ENCODE data around the gene DGKA. TPM values are rescaled to one million over a fixed set of nuclear protein-coding genes. Genes with fewer than 3 reads are reported as not detected.
A peak's percentile ranks its signal among the peaks of the same experiment; 100 is the strongest.

Gene DGKA
- total RNA-seq, 1 donor from 2014 or later: 27.0 TPM

DNA sequence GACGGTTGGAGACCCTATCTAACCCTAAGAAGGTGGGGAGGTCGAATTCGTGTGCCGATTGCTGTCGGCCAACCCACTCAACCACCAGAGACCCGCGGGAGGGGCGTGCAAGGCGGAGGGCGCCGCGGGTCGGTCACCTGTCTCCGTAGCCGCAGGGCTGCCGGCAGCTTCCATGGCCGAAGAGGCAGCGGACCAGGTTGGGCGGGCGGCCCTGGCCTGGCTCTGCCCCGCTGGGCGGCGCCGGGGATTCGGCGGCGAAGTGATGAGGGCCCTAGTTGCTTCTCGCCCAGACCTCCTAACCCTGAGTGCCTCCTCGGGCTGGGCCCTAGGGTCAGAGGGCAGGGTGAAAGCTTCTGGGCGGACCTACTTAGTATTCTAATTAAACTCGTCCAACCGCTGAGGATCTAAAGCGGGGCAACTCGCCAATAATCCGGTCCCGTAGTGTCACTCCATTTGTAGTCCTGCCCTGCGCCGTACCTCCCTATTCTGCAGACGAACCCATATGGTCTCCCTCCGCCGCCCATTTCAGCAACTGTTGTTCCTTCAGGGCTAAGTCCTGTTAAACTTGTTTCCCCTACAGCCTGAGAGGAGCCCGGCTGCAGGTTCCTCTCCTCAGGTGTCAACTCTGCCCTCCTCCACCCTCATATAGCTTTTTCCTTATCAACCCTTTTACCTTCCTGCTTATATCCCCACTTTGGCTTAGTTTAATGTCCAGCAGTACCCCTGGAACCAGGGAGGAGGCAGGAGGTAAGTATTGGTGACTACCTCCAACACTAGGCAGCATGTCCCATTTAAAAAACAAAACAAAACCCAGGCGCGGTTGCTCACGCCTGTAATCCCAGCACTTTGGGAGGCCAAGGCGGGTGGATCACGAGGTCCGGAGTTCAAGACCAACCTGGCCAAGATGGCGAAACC, 3.1 kb upstream of the DGKA start, which contains the start of gene PYM1:
TSS of gene PYM1 (minus strand) at position 307 of the 915 bp plus-strand sequence. CDS start at position 174, 133 bp downstream.
- peak within 1 kb of the TSS; percentile 94 for H3K4me3 ChIP-seq
- H3K27ac ChIP-seq: peak within 1 kb of the TSS; percentile 93
- peaks cover 41% of the 10 kb centered on the region for H3K4me1 Mint-ChIP-seq
- H3K4me1 ChIP-seq: peaks cover 9% of the 10 kb centered on the region
- H4K20me1 ChIP-seq (ENCODE audit: low read depth): peaks cover 37% of the 10 kb centered on the region
- H3K4me2 ChIP-seq: peak within 1 kb of the TSS; percentile 97
- peaks cover 51% of the 10 kb centered on the region for H3K79me2 ChIP-seq (ENCODE audit: low read depth)
- H3K9me3 ChIP-seq (ENCODE audit: low read depth): no peaks in the 10 kb centered on the region
- no peaks in the 10 kb centered on the region for H3K9me3 Mint-ChIP-seq
- peak within 1 kb of the TSS; percentile 86 for H2AFZ ChIP-seq (replicated peaks)
- H3K27ac Mint-ChIP-seq: peak within 1 kb of the TSS; percentile 95
- peaks cover 65% of the 10 kb centered on the region for H3F3A ChIP-seq (ENCODE audit: low read depth)
- TF ChIP-seq CTCF (IDR thresholded peaks at IDR 0.05) (no peak), EZH2phosphoT487 (IDR thresholded peaks at IDR 0.05) (no peak), EZH2 (IDR thresholded peaks at IDR 0.05) (no peak)
- peak; percentile 92 for DNase-seq (ENCODE audit: low spot score)
- peak within 1 kb of the TSS; percentile 86 for H3K9ac ChIP-seq
- peak within 1 kb of the TSS; percentile 99 for H3K4me3 Mint-ChIP-seq
- peaks cover 6% of the 10 kb centered on the region for H3K36me3 ChIP-seq
- peaks cover 15% of the 10 kb centered on the region for H3K27me3 Mint-ChIP-seq (ENCODE audit: insufficient read depth, low read depth)
- peaks cover 4% of the 10 kb centered on the region for H3K36me3 Mint-ChIP-seq
- peaks cover 18% of the 10 kb centered on the region for H3K27me3 ChIP-seq

- peaks cover 38% of the 10 kb centered on the region for H3K4me1 Mint-ChIP-seq
- TF ChIP-seq EZH2 (IDR thresholded peaks at IDR 0.05) (no peak), EZH2phosphoT487 (IDR thresholded peaks at IDR 0.05) (no peak), CTCF (IDR thresholded peaks at IDR 0.05) (no peak)
- peaks cover 33% of the 10 kb centered on the region for H3K27me3 ChIP-seq
- no peak overlapping the region for H3K27ac ChIP-seq
- H3K9me3 Mint-ChIP-seq: no peaks in the 10 kb centered on the region
- peaks cover 36% of the 10 kb centered on the region for H3K79me2 ChIP-seq (ENCODE audit: low read depth)
- peaks cover 1% of the 10 kb centered on the region for H3K36me3 Mint-ChIP-seq
- H3F3A ChIP-seq (ENCODE audit: low read depth): peaks cover 57% of the 10 kb centered on the region
- H3K9me3 ChIP-seq (ENCODE audit: low read depth): no peaks in the 10 kb centered on the region
- H3K4me2 ChIP-seq: no peak overlapping the region
- peaks cover 23% of the 10 kb centered on the region for H4K20me1 ChIP-seq (ENCODE audit: low read depth)
- peaks cover 26% of the 10 kb centered on the region for H3K27me3 Mint-ChIP-seq (ENCODE audit: insufficient read depth, low read depth)
- no peak for DNase-seq (ENCODE audit: low spot score)
- no peak overlapping the region for H2AFZ ChIP-seq (replicated peaks)
- no peak overlapping the region for H3K4me3 ChIP-seq
- no peak overlapping the region for H3K9ac ChIP-seq
- peaks cover 9% of the 10 kb centered on the region for H3K4me1 ChIP-seq
- peak overlapping the region; percentile 99 for H3K4me3 Mint-ChIP-seq
- H3K36me3 ChIP-seq: peaks cover 6% of the 10 kb centered on the region
- H3K27ac Mint-ChIP-seq: peak overlapping the region; percentile 31
Measured at GRCh38 chr12:55929306-55929791, 1.6 kb upstream of the DGKA start.

DNA sequence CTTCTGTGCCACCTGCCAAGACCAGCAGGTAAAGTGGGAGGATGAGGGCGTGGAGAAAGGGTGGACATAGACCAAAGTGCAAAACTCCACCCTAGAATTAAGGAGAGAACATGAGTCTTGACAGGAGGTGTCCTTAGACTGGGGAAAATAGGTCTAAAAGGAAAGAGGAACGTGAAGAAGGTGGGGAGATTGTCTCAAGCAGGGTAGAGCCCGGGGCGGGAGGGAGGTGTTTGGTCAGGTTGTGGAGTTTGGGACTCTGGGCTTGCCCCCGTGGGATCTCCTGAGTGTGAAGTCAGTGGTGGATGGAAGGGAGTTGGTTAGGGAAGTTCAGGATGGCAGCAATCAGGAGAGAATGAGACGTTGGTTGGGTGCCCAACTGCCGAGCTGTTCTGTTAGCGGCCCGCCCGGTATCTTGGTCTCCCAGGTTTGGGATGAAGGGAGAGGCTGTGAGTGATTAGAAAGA, 386 bp downstream of the DGKA start:
- Histone ChIP-seq H3K4me3 (peak overlapping the region; percentile 71), H2AFZ (replicated peaks) (peak overlapping the region; percentile 95), H3K27ac (no peak overlapping the region), H3K79me2 (ENCODE audit: low read depth) (peaks cover 16% of the 10 kb centered on the region), H3K27me3 (peaks cover 45% of the 10 kb centered on the region), H3K9ac (no peak overlapping the region), H3F3A (ENCODE audit: low read depth) (peaks cover 43% of the 10 kb centered on the region), H4K20me1 (ENCODE audit: low read depth) (peaks cover 3% of the 10 kb centered on the region), H3K36me3 (no peaks in the 10 kb centered on the region), H3K4me2 (peak overlapping the region; percentile 97), H3K4me1 (no peaks in the 10 kb centered on the region), H3K9me3 (ENCODE audit: low read depth) (no peaks in the 10 kb centered on the region)
- Mint-ChIP-seq H3K27ac (peak overlapping the region; percentile 67), H3K4me3 (peak overlapping the region; percentile 89), H3K4me1 (peaks cover 23% of the 10 kb centered on the region), H3K9me3 (no peaks in the 10 kb centered on the region), H3K27me3 (ENCODE audit: insufficient read depth, low read depth) (peaks cover 27% of the 10 kb centered on the region), H3K36me3 (no peaks in the 10 kb centered on the region)
- TF ChIP-seq EZH2 (IDR thresholded peaks at IDR 0.05) (no peak), EZH2phosphoT487 (IDR thresholded peaks at IDR 0.05) (no peak), CTCF (IDR thresholded peaks at IDR 0.05) (no peak)
- DNase-seq (ENCODE audit: low spot score): no peak
